Naive thymus-derived CD4-positive, alpha-beta T cell (primary cell): Measurements from ENCODE around the gene DUSP8. TPM values are rescaled to one million over a fixed set of nuclear protein-coding genes. Genes with fewer than 3 reads are reported as not detected.
A peak's percentile ranks its signal among the peaks of the same experiment; 100 is the strongest.
"Not testable (repeated sequence)": the region's sequence is repeated elsewhere in the genome, so short reads cannot be mapped to it uniquely, and the experiment has no call there.

Experiments used
- ATAC-seq: fragments of 150-1000 bp; cut with Tn5 transposase; 2 replicates; pipeline ENCODE4 v1.10.0; 2021; ENCODE audit warnings: mild to moderate bottlenecking, moderate library complexity
- CTCF ChIA-PET: fragments of 350-600 bp; sonication (Branson Sonifier 250); formaldehyde crosslinking; loops from one replicate; lab custom pipeline; 2021; ENCODE audit warnings: antibody characterized with exemption; lab: Charles Lee
- POLR2A ChIA-PET: fragments of 350-600 bp; sonication (Branson Sonifier 250); formaldehyde crosslinking; loops from one replicate; lab custom pipeline; 2021; ENCODE audit warnings: antibody characterized with exemption, inconsistent platforms; lab: Charles Lee
- DNase-seq, 9 donors: peaks; one replicate each; pipeline versions ENCODE4 v3.0.0 to v3.0.0-alpha.2; 2020 to 2022; ENCODE audit warnings: mixed read lengths in 1 of 9
- H3K27ac ChIP-seq: one replicate; pipeline ENCODE4 v1.7.0; 2013; ENCODE audit warnings: mild to moderate bottlenecking, low read depth, low read length, moderate library complexity
- H3K27me3 ChIP-seq, 2 donors: one replicate each; pipeline ENCODE4 v1.7.0; 2013; ENCODE audit warnings: low read length in 2 of 2, mild to moderate bottlenecking in 2 of 2, moderate library complexity in 2 of 2; ENCODE audit not compliant: control insufficient read depth in 2 of 2, insufficient read depth in 2 of 2
- H3K36me3 ChIP-seq, 3 experiments: 1 replicate in 2 of 3; 2 replicates in 1 of 3; pipeline ENCODE4 v1.7.0; 2013; ENCODE audit warnings: low read length in 3 of 3, mild to moderate bottlenecking in 3 of 3, moderate library complexity in 1 of 3; ENCODE audit not compliant: insufficient read depth in 3 of 3, control insufficient read depth in 2 of 3
- H3K4me1 ChIP-seq, 2 donors: one replicate each; pipeline ENCODE4 v1.7.0; 2013; ENCODE audit warnings: low read length in 2 of 2, mild to moderate bottlenecking in 2 of 2, moderate library complexity in 1 of 2; ENCODE audit not compliant: control insufficient read depth in 2 of 2, insufficient read depth in 2 of 2
- H3K4me3 ChIP-seq: 2 replicates; pipeline ENCODE4 v1.7.0; 2013; ENCODE audit warnings: mild to moderate bottlenecking, low read length
- H3K9me3 ChIP-seq, 3 experiments: 1 replicate in 2 of 3; 2 replicates in 1 of 3; pipeline ENCODE4 v1.7.0; 2013; ENCODE audit warnings: low read length in 3 of 3; ENCODE audit not compliant: control insufficient read depth in 2 of 3
- H3K27ac Mint-ChIP-seq, 9 donors: one replicate each; pipeline ENCODE4 v1.8.0; 2020 to 2022; ENCODE audit warnings: mixed read lengths in 9 of 9, mild to moderate bottlenecking in 8 of 9, moderate library complexity in 5 of 9, inconsistent platforms in 2 of 9
- H3K27me3 Mint-ChIP-seq, 5 donors: one replicate each; pipeline ENCODE4 v1.8.0; 2021 to 2022; ENCODE audit warnings: mixed read lengths in 5 of 5, mild to moderate bottlenecking in 1 of 5
- H3K36me3 Mint-ChIP-seq, 5 donors: one replicate each; pipeline ENCODE4 v1.8.0; 2020 to 2022; ENCODE audit warnings: mixed read lengths in 5 of 5, mild to moderate bottlenecking in 3 of 5, inconsistent platforms in 1 of 5
- H3K4me1 Mint-ChIP-seq, 7 donors: one replicate each; pipeline ENCODE4 v1.8.0; 2020 to 2022; ENCODE audit warnings: mixed read lengths in 7 of 7, mild to moderate bottlenecking in 3 of 7, inconsistent platforms in 1 of 7
- H3K4me3 Mint-ChIP-seq, 10 donors: one replicate each; pipeline ENCODE4 v1.8.0; 2020 to 2022; ENCODE audit warnings: mild to moderate bottlenecking in 10 of 10, mixed read lengths in 10 of 10, moderate library complexity in 6 of 10, inconsistent platforms in 2 of 10
- H3K9me3 Mint-ChIP-seq, 11 donors: one replicate each; pipeline ENCODE4 v1.8.0; 2020 to 2022; ENCODE audit warnings: mixed read lengths in 11 of 11, mild to moderate bottlenecking in 4 of 11, inconsistent platforms in 1 of 11, moderate library complexity in 1 of 11
- intact Hi-C, 2 donors: fragments of 100-400 bp; cut with micrococcal nuclease; formaldehyde crosslinking; loops; one replicate each; pipeline ENCODE4 v1.15.1; 2023
- polyA plus RNA-seq, 2 donors: library from polyadenylated mRNA; unstranded; fragments of 300-500 nt; fragmentation: Illumina TruSeq; gene quantifications; one replicate each; pipeline ENCODE4 v1.2.3, GENCODE V29; 2021
- total RNA-seq, 6 experiments: library from RNA in 5 of 6; stranded (reverse) in 5 of 6; gene quantifications; 1 replicate in 5 of 6; 2 replicates in 1 of 6; pipeline ENCODE4 v1.2.3 and lab custom pipeline; 2021 to 2026

Gene DUSP8
- total and polyA plus RNA-seq, 7 experiments from 2014 or later: 0.22 to 79.3 (median 3.9) TPM

DNA sequence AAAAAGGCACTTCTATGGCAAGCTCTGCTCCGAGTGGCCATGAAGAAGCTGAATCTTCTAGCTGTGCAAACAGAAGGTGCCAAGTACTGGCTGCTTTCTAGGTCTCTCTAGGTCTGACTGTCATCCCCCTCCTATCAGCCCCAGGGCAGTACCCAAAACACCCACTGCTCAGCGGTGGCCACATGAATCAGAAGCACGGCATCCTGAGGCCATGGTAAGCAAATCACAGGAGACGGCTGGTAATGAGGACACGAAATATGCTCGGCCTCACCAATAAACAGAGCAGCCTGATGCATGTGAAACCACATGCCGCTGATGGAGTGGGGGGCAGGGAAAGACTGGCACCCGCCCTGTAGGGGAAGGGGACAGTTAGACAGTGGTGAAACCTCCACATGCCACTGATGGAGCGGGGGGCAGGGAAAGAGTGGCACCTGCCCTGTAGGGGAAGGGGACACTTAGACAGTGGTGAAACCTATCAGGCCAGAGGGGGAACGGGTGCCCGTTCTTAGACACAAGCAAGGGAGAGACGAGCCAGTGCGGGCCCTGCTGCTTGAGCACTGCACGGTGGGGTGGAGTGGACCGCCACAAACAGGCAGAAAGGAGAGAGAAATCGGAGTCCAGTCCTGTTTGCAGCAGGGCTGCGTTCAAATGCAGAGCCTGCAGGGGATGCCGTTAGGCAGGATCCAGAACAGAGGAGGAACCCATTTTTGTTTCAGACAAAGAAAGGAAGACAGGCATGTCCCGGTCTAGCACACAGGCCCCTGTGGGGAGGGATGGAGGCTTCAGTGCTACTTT is 55.6 kb downstream of the DUSP8 start:
- no peak for ATAC-seq
- Mint-ChIP-seq H3K27me3 (no peaks in the 10 kb centered on the region), H3K4me1 (peaks cover 9 to 93% (median 72%) of the 10 kb centered on the region in 7 donors), H3K9me3 (no peaks in the 10 kb centered on the region), H3K27ac (peak overlapping the region in 4 of 9 donors; percentile 38 to 70 (median 56)), H3K36me3 (peaks cover 0 to 6% (median 0%) of the 10 kb centered on the region in 5 donors), H3K4me3 (peak overlapping the region in 5 of 10 donors; percentile 14 to 43 (median 41))
- H3K36me3 ChIP-seq: peaks cover 0 to 5% (median 0%) of the 10 kb centered on the region in 3 experiments
- ChIA-PET POLR2A (no interaction called here), CTCF (interaction anchor here (1.0 to 1.1 kb wide), 2 partner anchors 57 to 314 kb away, joined by 3 to 4 read pairs; no protein-coding TSS in a partner anchor)
- peaks cover 19 to 20% of the 10 kb centered on the region in 2 donors for H3K4me1 ChIP-seq
- no peaks in the 10 kb centered on the region for H3K27me3 ChIP-seq
- H3K9me3 ChIP-seq: no peaks in the 10 kb centered on the region
- DNase-seq: no peak
- no peak overlapping the region for H3K27ac ChIP-seq
- intact Hi-C loops: loop anchor here (5.0 to 10.0 kb wide), 3 partner anchors 64 to 402 kb away; no protein-coding TSS in a partner anchor
- no peak overlapping the region for H3K4me3 ChIP-seq

DNA sequence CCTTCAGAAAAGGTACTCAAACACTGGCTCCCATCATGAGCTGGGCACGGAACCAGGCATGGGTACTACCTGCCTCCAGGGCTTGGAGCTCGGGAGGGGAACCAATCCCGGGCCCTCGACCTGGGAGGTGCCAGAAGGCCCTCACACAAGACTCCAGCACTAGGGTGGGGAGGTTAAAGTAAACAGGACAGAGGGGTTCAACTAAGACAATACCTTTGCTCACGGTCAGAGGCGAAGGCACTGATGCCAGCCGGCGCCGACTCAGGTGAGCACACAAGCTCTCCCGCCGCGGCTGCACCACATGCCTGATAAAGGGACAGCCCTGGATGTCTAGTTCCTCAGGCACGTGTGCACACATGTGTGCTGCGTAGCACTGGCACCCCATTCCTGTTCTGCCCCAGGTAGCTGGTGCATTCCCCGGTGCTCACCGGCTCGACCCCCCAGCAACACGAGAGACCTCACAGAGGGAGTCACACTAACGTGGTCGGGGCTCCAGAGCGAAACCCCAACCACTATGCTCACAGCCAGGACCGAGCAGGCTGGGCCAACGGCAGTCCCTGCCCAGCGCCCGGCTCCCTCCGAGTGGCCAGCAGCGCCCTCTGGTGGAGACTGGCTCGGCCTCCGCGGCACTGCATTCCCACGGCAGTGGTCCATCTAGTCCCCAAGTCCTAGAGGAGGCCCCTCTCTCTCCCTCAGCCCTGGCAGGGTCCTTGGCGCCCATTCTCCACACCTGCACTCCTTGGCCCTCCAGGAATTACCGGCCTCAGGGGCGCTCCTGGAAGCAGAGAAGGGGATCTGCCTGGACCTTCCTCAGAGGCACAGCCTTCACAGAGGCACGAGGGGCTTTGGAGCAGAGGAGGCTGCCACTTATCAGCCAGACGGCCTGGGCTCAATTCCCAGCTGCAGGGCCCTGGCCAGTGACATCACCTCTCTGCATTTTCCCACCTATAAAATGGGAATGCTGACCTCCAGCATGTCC is 56.7 kb downstream of the DUSP8 start:
- H3K4me1 Mint-ChIP-seq: peaks cover 9 to 88% (median 67%) of the 10 kb centered on the region in 7 donors
- Histone ChIP-seq H3K4me3 (no peak overlapping the region), H3K9me3 (no peaks in the 10 kb centered on the region), H3K27me3 (no peaks in the 10 kb centered on the region), H3K27ac (no peak overlapping the region), H3K36me3 (peaks cover 0 to 5% (median 0%) of the 10 kb centered on the region in 3 experiments), H3K4me1 (peaks cover 19 to 20% of the 10 kb centered on the region in 2 donors)
- DNase-seq (peak; percentile 37 to 79 (median 61)), ATAC-seq (peak; percentile 86)
- peak overlapping the region in 4 of 10 donors; percentile 14 to 41 (median 34) for H3K4me3 Mint-ChIP-seq
- H3K27me3 Mint-ChIP-seq: no peaks in the 10 kb centered on the region
- H3K9me3 Mint-ChIP-seq: no peaks in the 10 kb centered on the region
- peak overlapping the region in 3 of 9 donors; percentile 28 to 59 (median 28) for H3K27ac Mint-ChIP-seq
- H3K36me3 Mint-ChIP-seq: peaks cover 0 to 6% (median 0%) of the 10 kb centered on the region in 5 donors
- ChIA-PET POLR2A (no interaction called here), CTCF (interaction anchor here (0.6 to 1.1 kb wide), 4 partner anchors 17 to 313 kb away, joined by 3 to 4 read pairs (median 3); no protein-coding TSS in a partner anchor)
- intact Hi-C loops: loop anchor here (1.0 to 10.0 kb wide), 5 partner anchors 63 to 401 kb away; no protein-coding TSS in a partner anchor

DNA sequence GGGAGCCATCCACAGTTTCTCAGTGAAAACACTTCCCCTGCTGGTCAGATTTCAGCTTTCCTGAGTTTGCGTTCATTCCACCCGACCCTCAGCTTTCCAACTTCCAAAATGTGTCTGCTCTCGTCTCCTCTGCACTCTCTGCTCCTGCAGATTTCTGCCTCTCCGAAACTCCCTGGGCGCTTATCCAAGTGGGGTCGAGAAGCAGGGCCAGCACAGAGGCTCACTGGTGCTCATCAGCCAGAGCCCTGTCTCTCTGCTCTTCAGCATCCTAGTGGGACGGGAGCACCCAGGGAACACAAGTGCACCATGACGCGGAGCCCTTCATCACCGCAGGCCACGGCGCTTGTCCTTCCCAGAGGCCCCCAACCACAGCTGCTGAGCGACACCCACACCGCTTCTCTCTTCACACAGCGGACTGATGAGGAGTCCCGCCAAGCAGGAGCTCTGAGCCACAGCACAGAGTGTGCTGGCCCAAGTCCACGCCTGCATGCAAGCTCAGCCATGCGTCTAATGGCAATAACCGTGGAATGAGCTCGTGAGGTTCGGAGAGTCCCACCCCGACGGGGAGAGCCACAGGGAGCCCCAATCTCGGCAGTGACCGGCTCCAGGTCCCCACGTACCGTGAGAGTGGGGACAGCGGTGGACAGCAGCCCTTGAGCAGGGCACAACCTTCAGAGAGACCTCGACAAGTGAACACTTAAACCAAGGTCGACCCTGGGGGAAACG is 57.6 kb downstream of the DUSP8 start:
- Mint-ChIP-seq H3K4me1 (peaks cover 9 to 85% (median 71%) of the 10 kb centered on the region in 7 donors), H3K9me3 (no peaks in the 10 kb centered on the region), H3K27me3 (no peaks in the 10 kb centered on the region), H3K27ac (peak overlapping the region in 2 of 9 donors; percentile 17 to 36), H3K36me3 (peaks cover 0 to 6% (median 0%) of the 10 kb centered on the region in 5 donors), H3K4me3 (peak overlapping the region in 1 of 10 donors; percentile 67)
- ATAC-seq: no peak
- no peaks in the 10 kb centered on the region for H3K27me3 ChIP-seq
- ChIA-PET CTCF (interaction anchor here (0.6 to 1.0 kb wide), 2 partner anchors 18 to 55 kb away, joined by 3 read pairs; no protein-coding TSS in a partner anchor), POLR2A (no interaction called here)
- DNase-seq: no peak
- H3K36me3 ChIP-seq: peaks cover 0 to 3% (median 0%) of the 10 kb centered on the region in 3 experiments
- H3K9me3 ChIP-seq: no peaks in the 10 kb centered on the region
- H3K4me3 ChIP-seq: no peak overlapping the region
- H3K4me1 ChIP-seq: peaks cover 19 to 20% of the 10 kb centered on the region in 2 donors
- H3K27ac ChIP-seq: no peak overlapping the region
- intact Hi-C loops: loop anchor here (1.0 to 10.0 kb wide), 5 partner anchors 62 to 400 kb away; no protein-coding TSS in a partner anchor

DNA sequence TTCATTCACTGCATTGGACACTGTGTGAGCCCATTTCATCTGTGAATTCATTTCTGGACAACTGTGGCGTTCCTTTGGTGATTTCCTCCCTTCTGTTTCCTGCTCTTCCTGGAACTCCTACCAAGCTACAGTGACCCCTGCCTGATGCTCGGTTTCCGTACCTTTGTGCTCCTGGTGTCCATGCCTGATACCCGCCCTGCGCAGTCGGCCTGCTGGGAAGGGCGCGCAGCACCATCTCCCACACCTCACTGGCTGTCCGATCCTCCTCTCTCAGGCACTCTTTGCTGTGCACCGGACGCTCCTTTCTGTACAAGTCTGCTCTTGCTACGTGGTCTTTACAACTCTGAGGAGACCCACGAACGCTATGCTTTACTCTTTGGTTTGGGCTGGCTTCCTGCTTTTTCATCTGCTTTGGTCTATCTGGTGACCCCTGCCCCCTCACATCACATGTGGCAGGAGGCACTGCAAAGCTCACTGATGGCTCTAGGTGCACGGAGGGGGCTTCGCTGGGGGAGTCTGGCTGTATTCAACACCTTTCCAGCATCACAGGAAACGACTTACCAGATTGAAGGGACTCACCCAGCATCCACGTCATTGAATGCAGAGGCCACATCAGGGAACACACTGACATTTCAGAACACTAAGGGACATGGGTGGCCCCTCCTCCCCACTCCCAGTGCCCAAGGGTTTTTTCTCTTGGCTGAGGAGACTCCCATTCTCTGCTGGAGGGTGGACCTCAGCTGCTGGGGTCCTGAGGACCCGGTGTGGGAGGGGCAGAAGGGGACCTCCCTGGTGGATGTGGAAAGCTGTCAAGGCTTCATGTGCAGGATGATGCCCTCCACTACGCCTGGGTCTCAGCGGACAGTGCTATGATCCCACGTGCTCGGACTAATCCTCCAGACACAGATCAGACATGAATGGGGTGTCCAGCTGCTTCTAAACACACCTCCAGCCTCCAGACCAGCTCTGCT is 58.5 kb downstream of the DUSP8 start:
- DNase-seq (no peak), ATAC-seq (no peak)
- ChIA-PET CTCF (no interaction called here), POLR2A (no interaction called here)
- H3K27ac ChIP-seq: no peak overlapping the region
- H3K36me3 Mint-ChIP-seq: peaks cover 0 to 6% (median 0%) of the 10 kb centered on the region in 5 donors
- H3K4me3 ChIP-seq: no peak overlapping the region
- H3K27me3 Mint-ChIP-seq: no peaks in the 10 kb centered on the region
- no peaks in the 10 kb centered on the region for H3K36me3 ChIP-seq
- peak overlapping the region in 5 of 9 donors; percentile 16 to 86 (median 54) for H3K27ac Mint-ChIP-seq
- H3K4me1 Mint-ChIP-seq: peaks cover 9 to 85% (median 68%) of the 10 kb centered on the region in 7 donors
- H3K27me3 ChIP-seq: no peaks in the 10 kb centered on the region
- peaks cover 19 to 24% of the 10 kb centered on the region in 2 donors for H3K4me1 ChIP-seq
- H3K9me3 ChIP-seq: no peaks in the 10 kb centered on the region
- intact Hi-C loops: loop anchor here in 1 of 2 donors (10.0 kb wide), 1 partner anchor 399 kb away; no protein-coding TSS in a partner anchor
- H3K4me3 Mint-ChIP-seq: peak overlapping the region in 1 of 10 donors; percentile 33
- no peaks in the 10 kb centered on the region for H3K9me3 Mint-ChIP-seq

DNA sequence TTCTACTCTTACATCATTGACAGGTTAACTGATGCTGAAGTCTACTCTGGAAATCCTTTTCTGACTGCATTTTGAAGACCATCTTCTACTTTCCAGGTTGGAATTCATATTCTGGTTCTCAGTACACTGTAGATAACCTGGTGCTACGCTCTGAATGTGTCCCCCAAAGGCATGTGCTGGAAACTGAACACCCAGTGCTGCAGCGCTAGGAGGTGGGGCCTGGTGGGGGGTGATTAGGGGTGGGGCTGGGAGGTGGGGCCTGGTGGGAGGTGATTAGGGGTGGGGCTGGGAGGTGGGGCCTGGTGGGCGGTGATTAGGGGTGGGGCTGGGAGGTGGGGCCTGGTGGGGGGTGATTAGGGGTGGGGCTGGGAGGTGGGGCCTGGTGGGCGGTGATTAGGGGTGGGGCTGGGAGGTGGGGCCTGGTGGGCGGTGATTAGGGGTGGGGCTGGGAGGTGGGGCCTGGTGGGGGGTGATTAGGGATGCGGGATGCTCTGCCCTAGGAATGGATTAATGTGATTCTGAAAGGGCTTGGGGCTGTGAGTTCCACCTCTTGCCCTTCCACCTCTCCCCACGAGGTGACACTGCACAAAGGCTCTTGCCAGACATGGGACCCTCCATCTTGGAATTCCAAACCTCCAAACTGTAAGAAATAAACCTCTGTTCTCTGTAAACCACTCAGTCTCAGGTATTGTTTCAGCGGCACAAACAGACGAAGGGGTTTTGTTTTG is 59.4 kb downstream of the DUSP8 start:
- Mint-ChIP-seq H3K4me1 (peaks cover 9 to 84% (median 65%) of the 10 kb centered on the region in 7 donors), H3K27ac (peak overlapping the region in 2 of 9 donors; percentile 32 to 38)
- H3K27ac ChIP-seq, H3K27me3 ChIP-seq, H3K27me3 Mint-ChIP-seq, H3K36me3 ChIP-seq, H3K36me3 Mint-ChIP-seq, H3K9me3 ChIP-seq, POLR2A ChIA-PET, H3K4me3 ChIP-seq, H3K9me3 Mint-ChIP-seq, CTCF ChIA-PET, DNase-seq, H3K4me3 Mint-ChIP-seq, ATAC-seq: not testable (repeated sequence)
- H3K4me1 ChIP-seq: peaks cover 16 to 23% of the 10 kb centered on the region in 2 donors
- intact Hi-C loops: loop anchor here in 1 of 2 donors (10.0 kb wide), 1 partner anchor 398 kb away; no protein-coding TSS in a partner anchor
